MG63 (cell line): ENCODE measurements around the gene PLCZ1. TPM values are rescaled to one million over a fixed set of nuclear protein-coding genes. Genes with fewer than 3 reads are reported as not detected.

Experiments used
- DNase-seq: peaks from one replicate; pipeline ENCODE4 v3.0.0-alpha.2; 2020
- H3K27me3 ChIP-seq: fragments of 250-450 bp; sonication (Bioruptor Pico); 2 replicates; pipeline ENCODE4 v1.5.1; 2020; ENCODE audit warnings: mild to moderate bottlenecking, moderate library complexity
- H3K36me3 ChIP-seq: fragments of 250-450 bp; sonication (Bioruptor Pico); 2 replicates; pipeline ENCODE4 v1.5.1; 2020; ENCODE audit warnings: mild to moderate bottlenecking, moderate library complexity
- H3K4me3 ChIP-seq: fragments of 250-450 bp; sonication (Bioruptor Pico); 2 replicates; pipeline ENCODE4 v1.5.1; 2020; ENCODE audit warnings: mild to moderate bottlenecking, moderate library complexity
- H3K9me3 ChIP-seq: fragments of 250-450 bp; sonication (Bioruptor Pico); 2 replicates; pipeline ENCODE4 v1.5.1; 2020; ENCODE audit warnings: mild to moderate bottlenecking, moderate library complexity
- total RNA-seq: library from RNA; depleted of rRNA; stranded (reverse); fragments of >200 nt; shearing (Covaris generic); gene quantifications from 2 replicates; pipeline ENCODE4 v1.2.3, GENCODE V29; 2014; ENCODE audit warnings: low replicate concordance; rRNA removed

PLCZ1 gene
- total RNA-seq, 1 experiment from 2014 or later = not detected

- DNase-seq = no peak
Measured at GRCh38 chr12:18658179-18658578, 79.6 kb downstream of the PLCZ1 start.

GRCh38 chr12:18655351-18655750 lies 82.5 kb downstream of the PLCZ1 start:
- H3K36me3 ChIP-seq = no peaks in the 10 kb centered on the region
- peaks cover 7% of the 10 kb centered on the region for H3K9me3 ChIP-seq
- no peak for DNase-seq
- H3K27me3 ChIP-seq = no peaks in the 10 kb centered on the region
- no peak overlapping the region for H3K4me3 ChIP-seq

More at GRCh38 chr12:18658179-18658578, 79.6 kb downstream of the PLCZ1 start:
- Histone ChIP-seq H3K36me3 (no peaks in the 10 kb centered on the region), H3K9me3 (peaks cover 15% of the 10 kb centered on the region), H3K27me3 (no peaks in the 10 kb centered on the region), H3K4me3 (no peak overlapping the region)

DNA sequence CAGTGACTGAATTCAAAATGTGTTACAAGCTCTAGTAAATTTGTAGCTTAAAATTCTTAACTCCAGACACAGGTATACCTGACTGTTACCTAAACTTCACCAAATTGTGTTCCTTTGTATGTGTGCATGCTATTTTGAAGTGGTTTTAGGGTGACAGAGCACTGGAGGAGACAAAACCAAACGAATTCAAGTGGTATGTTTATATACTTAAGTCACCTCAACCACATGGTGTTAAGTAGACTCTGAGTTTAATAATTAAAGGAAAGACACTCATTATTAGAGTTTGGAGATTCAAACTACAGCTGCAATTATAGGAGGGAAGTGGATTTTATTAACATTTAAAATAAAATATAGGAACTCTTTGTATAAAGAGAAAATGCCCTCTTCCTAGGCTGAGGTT lies 84.3 kb downstream of the PLCZ1 start:
- Histone ChIP-seq H3K4me3 (no peak overlapping the region), H3K27me3 (no peaks in the 10 kb centered on the region), H3K36me3 (no peaks in the 10 kb centered on the region), H3K9me3 (peaks cover 7% of the 10 kb centered on the region)
- DNase-seq = no peak

- Histone ChIP-seq H3K36me3 (no peaks in the 10 kb centered on the region), H3K4me3 (no peak overlapping the region), H3K9me3 (peaks cover 3% of the 10 kb centered on the region), H3K27me3 (no peaks in the 10 kb centered on the region)
- no peak for DNase-seq
Measured at GRCh38 chr12:18652596-18652995, 85.2 kb downstream of the PLCZ1 start.

GRCh38 chr12:18651525-18651924 lies 86.3 kb downstream of the PLCZ1 start:
- no peak for DNase-seq
- no peak overlapping the region for H3K4me3 ChIP-seq
- H3K9me3 ChIP-seq = peaks cover 3% of the 10 kb centered on the region
- H3K27me3 ChIP-seq = no peaks in the 10 kb centered on the region
- no peaks in the 10 kb centered on the region for H3K36me3 ChIP-seq

- no peak for DNase-seq
Measured at GRCh38 chr12:18646286-18646890, 91.4 kb downstream of the PLCZ1 start.

DNA sequence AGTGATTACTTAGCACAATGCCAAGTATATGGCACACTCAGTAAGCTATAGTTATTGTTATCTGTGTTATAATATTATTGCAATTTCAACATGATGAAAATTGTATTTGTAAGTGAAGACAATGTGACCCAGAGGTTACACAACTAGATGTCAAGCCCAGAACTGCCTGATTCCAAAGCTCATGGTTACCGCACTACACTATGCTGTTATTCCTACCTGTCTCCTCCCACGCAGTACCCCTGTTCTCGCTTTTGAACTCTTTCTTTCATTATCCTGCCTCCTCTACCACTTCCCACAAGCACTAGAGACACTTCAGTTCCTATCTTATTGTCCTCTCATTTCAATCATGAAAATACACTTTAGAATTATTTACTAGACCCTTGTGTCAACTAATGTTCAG lies 93.2 kb downstream of the PLCZ1 start:
- Histone ChIP-seq H3K9me3 (no peaks in the 10 kb centered on the region), H3K4me3 (no peak overlapping the region), H3K36me3 (no peaks in the 10 kb centered on the region), H3K27me3 (no peaks in the 10 kb centered on the region)
- DNase-seq = no peak

More at GRCh38 chr12:18646286-18646890, 91.4 kb downstream of the PLCZ1 start:
- Histone ChIP-seq H3K36me3 (no peaks in the 10 kb centered on the region), H3K4me3 (no peak overlapping the region), H3K9me3 (no peaks in the 10 kb centered on the region), H3K27me3 (no peaks in the 10 kb centered on the region)

GRCh38 chr12:18643681-18644080 lies 94.1 kb downstream of the PLCZ1 start:
- no peak overlapping the region for H3K4me3 ChIP-seq

DNA sequence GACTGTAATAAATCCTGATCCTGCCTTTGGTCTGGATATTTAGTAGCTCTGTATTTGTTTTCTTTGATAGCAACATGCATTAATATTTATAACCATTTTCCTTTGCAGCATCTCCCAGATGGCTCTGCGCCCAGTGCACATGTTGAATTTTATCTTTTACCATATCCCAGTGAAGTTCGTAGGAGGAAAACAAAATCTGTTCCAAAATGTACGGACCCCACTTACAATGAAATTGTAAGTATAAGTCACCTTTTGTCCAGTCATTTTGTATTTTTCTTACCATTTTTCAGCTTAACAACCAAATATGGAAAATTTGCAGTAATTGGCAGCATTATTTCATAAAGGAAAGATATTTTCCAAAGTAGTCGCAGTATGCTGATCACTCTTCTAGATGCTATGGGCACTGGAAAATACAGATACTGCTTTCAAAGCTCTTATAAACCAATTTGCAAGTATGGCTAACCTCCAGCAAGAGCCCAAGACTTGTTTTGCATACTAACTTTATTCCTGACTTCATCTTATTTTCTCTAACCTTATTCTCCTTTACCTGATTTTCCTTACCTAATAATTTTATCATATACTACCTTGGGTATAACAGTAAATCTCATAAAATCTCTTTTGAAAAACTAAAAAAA lies 97.4 kb downstream of the PLCZ1 start:
- H3K27me3 ChIP-seq = no peaks in the 10 kb centered on the region
- H3K4me3 ChIP-seq = no peak overlapping the region
- no peaks in the 10 kb centered on the region for H3K36me3 ChIP-seq
- DNase-seq = no peak
- H3K9me3 ChIP-seq = no peaks in the 10 kb centered on the region

More at GRCh38 chr12:18643681-18644080, 94.1 kb downstream of the PLCZ1 start:
- DNase-seq = no peak
- no peaks in the 10 kb centered on the region for H3K36me3 ChIP-seq
- no peaks in the 10 kb centered on the region for H3K9me3 ChIP-seq
- no peaks in the 10 kb centered on the region for H3K27me3 ChIP-seq

GRCh38 chr12:18634382-18634781 lies 103.4 kb downstream of the PLCZ1 start:
- Histone ChIP-seq H3K36me3 (no peaks in the 10 kb centered on the region), H3K4me3 (no peak overlapping the region), H3K27me3 (no peaks in the 10 kb centered on the region), H3K9me3 (no peaks in the 10 kb centered on the region)
- no peak for DNase-seq

Other genes starting within 250 kb of the PLCZ1 start
- gene CAPZA3, start 107 bp upstream of the PLCZ1 start, total RNA-seq = not detected in 2 replicates